Measurements from ENCODE around the gene GTF2A1L.

- TF ChIP-seq CTCF (conservative IDR thresholded peaks at IDR 0.05; ENCODE audit: low read depth, low read length), result no peak
- TF ChIP-seq EZH2 (IDR thresholded peaks at IDR 0.05; ENCODE audit: borderline replicate concordance, low read depth, low read length, poor library complexity, severe bottlenecking), result no peak
These were observed 20.6 kb downstream of the GTF2A1L start for GRCh38 chr2:48638261-48638660.

Data from A673 (cell line).